K562 (cell line): ENCODE results near the gene ETS2. TPM values are rescaled to one million over a fixed set of nuclear protein-coding genes. Genes with fewer than 3 reads are reported as not detected.

Experiments
- CBFA2T2 ChIP-seq: fragments of 450-650 bp; conservative IDR thresholded peaks from 2 replicates; pipeline ENCODE4 v1.6.1; 2017; ENCODE audit warnings: mild to moderate bottlenecking
- DPF2 ChIP-seq: fragments of 450-650 bp; IDR thresholded peaks from 2 replicates; pipeline ENCODE4 v1.6.1; 2016
- EZH2 ChIP-seq: IDR thresholded peaks from 2 replicates; pipeline ENCODE4 v1.6.1; 2012; ENCODE audit warnings: low read depth, mild to moderate bottlenecking, inconsistent platforms, low read length, borderline replicate concordance
- ILK ChIP-seq: fragments of 450-650 bp; IDR thresholded peaks from 2 replicates; pipeline ENCODE4 v1.6.1; 2016; ENCODE audit warnings: missing genetic modification characterization, low read depth, mild to moderate bottlenecking, missing compliant biosample characterization, moderate library complexity, borderline replicate concordance
- KDM1A ChIP-seq, 2 experiments: fragments of 450-650 bp; IDR thresholded peaks; 2 replicates each; pipeline ENCODE4 v1.6.1; 2016; ENCODE audit warnings: mild to moderate bottlenecking in 2 of 2
- NONO ChIP-seq, 2 experiments: fragments of 200-400 bp in 1 of 2; fragments of 450-650 bp in 1 of 2; formaldehyde crosslinking in 1 of 2; IDR thresholded peaks; 2 replicates each; pipeline ENCODE4 v1.6.1; 2017; ENCODE audit warnings: low read depth in 2 of 2, mild to moderate bottlenecking in 2 of 2, moderate library complexity in 2 of 2, low read length in 1 of 2
- NR2C2 ChIP-seq, 2 experiments: fragments of 200-800 bp in 1 of 2; sonication (Bioruptor generic) in 1 of 2; sonication (generic) in 1 of 2; formaldehyde crosslinking in 1 of 2; IDR thresholded peaks; 2 replicates each; pipeline versions ENCODE4 v1.6.1 to v1.8.0; 2016 to 2022; ENCODE audit warnings: mild to moderate bottlenecking in 1 of 2, missing compliant biosample characterization in 1 of 2, missing genetic modification characterization in 1 of 2, missing genetic modification reagents in 1 of 2
- SMARCA5 ChIP-seq: fragments of 450-650 bp; IDR thresholded peaks from 2 replicates; pipeline ENCODE4 v1.6.1; 2016
- SOX6 ChIP-seq: fragments of 450-650 bp; IDR thresholded peaks from 2 replicates; pipeline ENCODE4 v1.6.1; 2014; ENCODE audit warnings: mild to moderate bottlenecking
- TAF7 ChIP-seq: fragments of 450-650 bp; IDR thresholded peaks from 2 replicates; pipeline ENCODE4 v1.6.1; 2016; ENCODE audit warnings: missing genetic modification characterization, missing compliant biosample characterization
- USF2 ChIP-seq: sonication (generic); formaldehyde crosslinking; IDR thresholded peaks from 2 replicates; pipeline ENCODE4 v1.5.0; 2020; ENCODE audit warnings: missing genetic modification reagents
- ZBTB17 ChIP-seq: fragments of 450-650 bp; formaldehyde crosslinking; IDR thresholded peaks from 2 replicates; pipeline ENCODE4 v1.4.0; 2020; ENCODE audit warnings: mild to moderate bottlenecking
- ZC3H8 ChIP-seq: fragments of 450-650 bp; IDR thresholded peaks from 2 replicates; pipeline ENCODE4 v1.6.1; 2017
- ZNF589 ChIP-seq: fragments of 200-800 bp; sonication (Bioruptor generic); IDR thresholded peaks from 2 replicates; pipeline ENCODE4 v1.6.1; 2016; ENCODE audit warnings: low read depth, missing genetic modification characterization, missing compliant biosample characterization
- ZNF76 ChIP-seq: fragments of 250-450 bp; sonication (Bioruptor Pico); IDR thresholded peaks from 2 replicates; pipeline ENCODE4 v1.4.0; 2020; ENCODE audit warnings: mild to moderate bottlenecking, moderate library complexity, borderline replicate concordance
- ZNF77 ChIP-seq: fragments of 250-450 bp; sonication (Bioruptor Pico); IDR thresholded peaks from 2 replicates; pipeline ENCODE4 v1.5.0; 2020
- polyA plus RNA-seq, 8 experiments: library from polyadenylated mRNA; depleted of rRNA in 4 of 8; stranded (reverse) in 5 of 8; unstranded in 3 of 8; fragments of >200 nt; fragmentation: Nextera tagmentation in 2 of 8; fragmentation: Illumina TruSeq in 1 of 8; extraction: Ambion mirVana in 2 of 8; extraction: Trizol in 1 of 8; gene quantifications; 2 replicates each; pipeline versions ENCODE4 v1.2.1 to v1.2.3, GENCODE V29; 2011 to 2014; ENCODE audit warnings: inconsistent platforms in 1 of 8, missing spikeins in 1 of 8
- total RNA-seq, 7 experiments: library from RNA; depleted of rRNA in 6 of 7; stranded (reverse); fragments of >200 nt in 6 of 7; fragmentation: Illumina TruSeq in 2 of 7; extraction: Trizol in 2 of 7; gene quantifications; 2 replicates each; pipeline versions ENCODE4 v1.2.1 to v1.2.3, GENCODE V29; 2011 to 2021; ENCODE audit warnings: low replicate concordance in 1 of 7
- TF ChIP-seq, protein P1 (sequence below): conservative IDR thresholded peaks from 2 replicates; pipeline ENCODE4 v1.6.1; 2011; ENCODE audit warnings: low read depth, mild to moderate bottlenecking, low read length; ENCODE audit not compliant: control insufficient read depth
- TF ChIP-seq, protein P2 (sequence below): fragments of 450-650 bp; IDR thresholded peaks from 2 replicates; pipeline ENCODE4 v1.6.1; 2017; ENCODE audit warnings: antibody characterized with exemption, mild to moderate bottlenecking
- TF ChIP-seq, protein P3 (sequence below): fragments of 250-450 bp; sonication (Bioruptor Pico); IDR thresholded peaks from 2 replicates; pipeline ENCODE4 v1.5.0; 2020; ENCODE audit warnings: mild to moderate bottlenecking

Gene ETS2
- total and polyA plus RNA-seq, 9 of the 15 experiments (the other 6 are each of a cell fraction or from before 2014, with no cell fraction given), result 1.7 to 24.4 (median 12.2) TPM

DNA sequence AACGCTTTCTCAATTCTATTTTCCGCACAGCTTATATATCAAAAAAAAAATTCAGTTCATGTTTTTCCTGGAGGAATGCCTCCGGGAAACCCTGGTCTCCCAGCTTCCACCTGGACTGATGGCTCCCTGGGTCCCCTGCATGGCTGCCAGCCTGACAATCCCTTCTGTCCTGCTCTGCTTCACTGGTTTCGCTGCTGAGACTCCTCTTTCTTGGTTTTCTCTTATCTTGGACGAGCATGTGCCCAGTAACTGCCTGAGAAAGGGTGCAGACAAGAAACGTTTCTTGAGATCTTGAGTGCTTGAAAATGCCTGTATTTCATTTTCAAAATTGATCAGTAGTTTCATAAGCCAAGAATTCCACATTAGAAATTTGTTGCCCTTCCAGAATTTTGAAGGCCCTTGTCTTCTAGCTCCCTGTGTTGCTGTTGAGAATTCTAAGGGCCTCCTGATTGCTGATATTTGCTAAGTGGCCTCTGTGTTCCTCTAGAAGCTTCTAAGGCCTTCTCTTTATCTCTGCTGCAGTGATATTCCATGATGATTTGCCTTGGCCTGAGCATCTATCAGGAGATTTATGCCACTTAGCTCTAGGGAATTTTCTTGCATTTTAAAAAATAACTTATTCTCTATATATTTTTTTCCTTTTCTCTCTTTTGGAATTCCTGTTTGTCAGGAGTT is 44.7 kb downstream of the ETS2 start (continued):
- TF ChIP-seq DPF2 (peak; percentile 70), ZNF76 (peak; percentile 69; the same call in 1 of the 2 replicates), ILK (tag) (peak; percentile 53; the same call in 1 of the 2 replicates), ZNF589 (CRISPR knock-in tag) (peak; percentile 93; the same call in 1 of the 2 replicates), KDM1A (IDR thresholded peaks at IDR 0.05) (peak; percentile 20 to 24; a peak in 1 of 4 replicates), SMARCA5 (no peak), TAF7 (tag) (no peak), USF2 (CRISPR knock-in tag) (no peak), ZBTB17 (CRISPR knock-in tag) (peak; percentile 24; the same call in 1 of the 2 replicates), CBFA2T2 (peak; percentile 62), ZNF77 (CRISPR knock-in tag) (no peak), NONO (IDR thresholded peaks at IDR 0.05; ENCODE audit: low read depth in 2 of 2, low read length in 1 of 2) (no peak), SOX6 (peak; percentile 58), EZH2 (no peak), NR2C2 (CRISPR knock-in tag; IDR thresholded peaks at IDR 0.05) (no peak), NR2C2 (tag; IDR thresholded peaks at IDR 0.05) (peak; percentile 45), ZC3H8 (no peak)
- TF ChIP-seq, protein P1, sequence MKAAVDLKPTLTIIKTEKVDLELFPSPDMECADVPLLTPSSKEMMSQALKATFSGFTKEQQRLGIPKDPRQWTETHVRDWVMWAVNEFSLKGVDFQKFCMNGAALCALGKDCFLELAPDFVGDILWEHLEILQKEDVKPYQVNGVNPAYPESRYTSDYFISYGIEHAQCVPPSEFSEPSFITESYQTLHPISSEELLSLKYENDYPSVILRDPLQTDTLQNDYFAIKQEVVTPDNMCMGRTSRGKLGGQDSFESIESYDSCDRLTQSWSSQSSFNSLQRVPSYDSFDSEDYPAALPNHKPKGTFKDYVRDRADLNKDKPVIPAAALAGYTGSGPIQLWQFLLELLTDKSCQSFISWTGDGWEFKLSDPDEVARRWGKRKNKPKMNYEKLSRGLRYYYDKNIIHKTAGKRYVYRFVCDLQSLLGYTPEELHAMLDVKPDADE, result no peak
- TF ChIP-seq, protein P2, sequence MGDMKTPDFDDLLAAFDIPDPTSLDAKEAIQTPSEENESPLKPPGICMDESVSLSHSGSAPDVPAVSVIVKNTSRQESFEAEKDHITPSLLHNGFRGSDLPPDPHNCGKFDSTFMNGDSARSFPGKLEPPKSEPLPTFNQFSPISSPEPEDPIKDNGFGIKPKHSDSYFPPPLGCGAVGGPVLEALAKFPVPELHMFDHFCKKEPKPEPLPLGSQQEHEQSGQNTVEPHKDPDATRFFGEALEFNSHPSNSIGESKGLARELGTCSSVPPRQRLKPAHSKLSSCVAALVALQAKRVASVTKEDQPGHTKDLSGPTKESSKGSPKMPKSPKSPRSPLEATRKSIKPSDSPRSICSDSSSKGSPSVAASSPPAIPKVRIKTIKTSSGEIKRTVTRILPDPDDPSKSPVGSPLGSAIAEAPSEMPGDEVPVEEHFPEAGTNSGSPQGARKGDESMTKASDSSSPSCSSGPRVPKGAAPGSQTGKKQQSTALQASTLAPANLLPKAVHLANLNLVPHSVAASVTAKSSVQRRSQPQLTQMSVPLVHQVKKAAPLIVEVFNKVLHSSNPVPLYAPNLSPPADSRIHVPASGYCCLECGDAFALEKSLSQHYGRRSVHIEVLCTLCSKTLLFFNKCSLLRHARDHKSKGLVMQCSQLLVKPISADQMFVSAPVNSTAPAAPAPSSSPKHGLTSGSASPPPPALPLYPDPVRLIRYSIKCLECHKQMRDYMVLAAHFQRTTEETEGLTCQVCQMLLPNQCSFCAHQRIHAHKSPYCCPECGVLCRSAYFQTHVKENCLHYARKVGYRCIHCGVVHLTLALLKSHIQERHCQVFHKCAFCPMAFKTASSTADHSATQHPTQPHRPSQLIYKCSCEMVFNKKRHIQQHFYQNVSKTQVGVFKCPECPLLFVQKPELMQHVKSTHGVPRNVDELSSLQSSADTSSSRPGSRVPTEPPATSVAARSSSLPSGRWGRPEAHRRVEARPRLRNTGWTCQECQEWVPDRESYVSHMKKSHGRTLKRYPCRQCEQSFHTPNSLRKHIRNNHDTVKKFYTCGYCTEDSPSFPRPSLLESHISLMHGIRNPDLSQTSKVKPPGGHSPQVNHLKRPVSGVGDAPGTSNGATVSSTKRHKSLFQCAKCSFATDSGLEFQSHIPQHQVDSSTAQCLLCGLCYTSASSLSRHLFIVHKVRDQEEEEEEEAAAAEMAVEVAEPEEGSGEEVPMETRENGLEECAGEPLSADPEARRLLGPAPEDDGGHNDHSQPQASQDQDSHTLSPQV, result peak; percentile 94
- TF ChIP-seq, protein P3, sequence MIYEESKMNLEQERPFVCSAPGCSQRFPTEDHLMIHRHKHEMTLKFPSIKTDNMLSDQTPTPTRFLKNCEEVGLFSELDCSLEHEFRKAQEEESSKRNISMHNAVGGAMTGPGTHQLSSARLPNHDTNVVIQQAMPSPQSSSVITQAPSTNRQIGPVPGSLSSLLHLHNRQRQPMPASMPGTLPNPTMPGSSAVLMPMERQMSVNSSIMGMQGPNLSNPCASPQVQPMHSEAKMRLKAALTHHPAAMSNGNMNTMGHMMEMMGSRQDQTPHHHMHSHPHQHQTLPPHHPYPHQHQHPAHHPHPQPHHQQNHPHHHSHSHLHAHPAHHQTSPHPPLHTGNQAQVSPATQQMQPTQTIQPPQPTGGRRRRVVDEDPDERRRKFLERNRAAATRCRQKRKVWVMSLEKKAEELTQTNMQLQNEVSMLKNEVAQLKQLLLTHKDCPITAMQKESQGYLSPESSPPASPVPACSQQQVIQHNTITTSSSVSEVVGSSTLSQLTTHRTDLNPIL (CRISPR knock-in tag), result no peak
